ENCODE data around the gene TPST1.

- TF ChIP-seq FOXA1 (IDR thresholded peaks at IDR 0.05) (no peak), PKNOX1 (IDR thresholded peaks at IDR 0.05) (no peak), SP1 (IDR thresholded peaks at IDR 0.05) (no peak), ELF4 (IDR thresholded peaks at IDR 0.05) (no peak), SUZ12 (IDR thresholded peaks at IDR 0.05) (no peak)
Measured at GRCh38 chr7:66348959-66349358, 143.8 kb downstream of the TPST1 start.
